ENCODE data around the gene NABP2. TPM values are rescaled to one million over a fixed set of nuclear protein-coding genes. Genes with fewer than 3 reads are reported as not detected.

The NABP2 gene
- total RNA-seq, 1 experiment from 2014 or later: 162 TPM

- DNase-seq (ENCODE audit: low read depth): no peak
- in situ Hi-C loops (cut with HindIII; ENCODE audit: low pct_unique_long_range_greater_than_20kb, low sequenced_read_pairs): no loop called here
Observed at GRCh38 chr12:56236091-56236490, 11.9 kb downstream of the NABP2 start.

- DNase-seq (ENCODE audit: low read depth): no peak
- in situ Hi-C loops (cut with HindIII; ENCODE audit: low pct_unique_long_range_greater_than_20kb, low sequenced_read_pairs): no loop called here
Observed at GRCh38 chr12:56236985-56237384, 12.8 kb downstream of the NABP2 start.

GRCh38 chr12:56237552-56237951 is 13.4 kb downstream of the NABP2 start:
- no peak for DNase-seq (ENCODE audit: low read depth)
- in situ Hi-C loops (cut with HindIII; ENCODE audit: low pct_unique_long_range_greater_than_20kb, low sequenced_read_pairs): no loop called here

DNA sequence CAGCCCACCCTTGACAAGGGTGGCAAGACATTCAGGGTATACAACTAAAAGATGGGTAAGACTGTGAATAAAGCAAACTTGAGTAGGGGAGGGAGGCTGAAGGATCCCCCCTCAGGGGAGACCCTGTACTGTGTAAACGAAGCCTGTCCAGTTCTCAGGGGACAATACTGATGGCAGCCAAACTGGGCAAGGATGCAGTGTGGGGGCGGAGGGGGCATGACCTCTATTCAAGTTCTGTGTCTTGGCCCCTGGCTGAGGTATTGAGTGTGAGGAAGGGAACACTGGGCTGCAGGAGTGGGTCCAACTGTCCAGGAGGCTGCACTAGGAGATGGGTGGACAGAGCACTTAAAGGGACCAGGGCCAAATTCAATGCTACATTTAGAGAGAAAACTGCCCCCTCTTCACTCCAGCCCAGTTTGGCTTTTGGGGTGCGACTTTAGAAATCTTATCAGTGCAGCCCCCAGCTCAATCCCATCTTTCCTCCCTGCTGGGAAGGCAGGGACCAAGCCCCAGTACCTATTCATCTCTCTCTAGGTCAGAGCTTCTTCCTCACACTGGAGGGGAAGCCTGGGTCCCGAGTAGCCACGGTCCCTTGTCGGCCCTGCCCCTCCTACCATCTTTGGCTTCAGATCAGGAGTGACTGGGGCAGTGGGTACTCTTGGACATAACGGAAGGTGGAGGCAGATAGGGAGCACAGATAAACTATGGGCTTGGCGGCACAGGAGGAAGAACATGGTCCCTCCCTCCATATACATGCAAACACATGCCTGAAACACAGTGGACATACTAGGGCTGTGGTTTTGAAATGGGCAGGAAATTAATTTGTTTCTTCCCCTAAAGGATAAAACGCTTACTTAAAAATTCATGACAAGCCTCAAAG is 17.5 kb downstream of the NABP2 start:
- no peak for DNase-seq (ENCODE audit: low read depth)
- in situ Hi-C loops (cut with HindIII; ENCODE audit: low pct_unique_long_range_greater_than_20kb, low sequenced_read_pairs): no loop called here

DNA sequence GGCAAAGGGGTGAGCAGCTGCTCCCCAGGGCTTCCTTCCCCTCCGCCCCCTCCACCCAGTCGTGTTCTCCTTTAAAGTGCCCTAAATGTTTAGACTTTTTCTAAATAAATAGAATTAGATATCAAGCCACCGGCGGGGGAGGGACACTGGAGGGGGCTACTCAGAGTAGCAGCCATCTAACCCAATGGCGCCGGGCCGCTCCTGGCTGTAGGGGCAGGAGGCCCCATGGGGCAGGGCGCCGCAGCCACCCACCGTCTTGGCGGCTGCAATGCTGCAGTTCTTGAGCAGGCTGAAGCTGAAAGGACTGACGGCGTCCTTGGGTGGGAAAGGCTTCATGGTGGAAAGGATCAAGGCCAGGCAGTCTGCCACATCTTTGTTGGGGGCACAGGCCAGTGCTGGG is 18.8 kb downstream of the NABP2 start:
- DNase-seq (ENCODE audit: low read depth): no peak
- in situ Hi-C loops (cut with HindIII; ENCODE audit: low pct_unique_long_range_greater_than_20kb, low sequenced_read_pairs): no loop called here

GRCh38 chr12:56243731-56244181 is 19.6 kb downstream of the NABP2 start:
- DNase-seq (ENCODE audit: low read depth): no peak
- in situ Hi-C loops (cut with HindIII; ENCODE audit: low pct_unique_long_range_greater_than_20kb, low sequenced_read_pairs): no loop called here

DNA sequence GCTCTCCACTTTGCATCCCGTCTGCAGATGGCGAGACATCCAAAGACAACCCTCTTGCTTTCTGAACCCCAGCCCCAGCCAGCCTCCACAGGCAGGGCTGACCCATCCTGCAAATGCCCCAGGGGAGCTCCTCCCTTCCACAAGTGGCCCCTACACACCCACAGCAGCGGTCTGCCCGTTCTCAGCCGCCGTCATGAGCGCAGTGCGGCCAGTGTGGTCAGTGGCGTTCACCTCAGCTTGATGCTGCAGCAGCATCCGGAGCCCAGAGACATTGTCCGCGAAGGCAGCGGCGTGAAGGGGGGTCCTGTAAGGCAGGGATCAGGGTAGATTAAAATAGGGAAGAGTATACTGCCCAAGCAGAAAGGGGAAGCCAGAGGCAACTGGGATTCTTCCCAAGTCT is 20.4 kb downstream of the NABP2 start:
- in situ Hi-C loops (cut with HindIII; ENCODE audit: low pct_unique_long_range_greater_than_20kb, low sequenced_read_pairs): no loop called here
- no peak for DNase-seq (ENCODE audit: low read depth)

GRCh38 chr12:56247923-56248322 is 23.8 kb downstream of the NABP2 start:
- DNase-seq (ENCODE audit: low read depth): no peak
- in situ Hi-C loops (cut with HindIII; ENCODE audit: low pct_unique_long_range_greater_than_20kb, low sequenced_read_pairs): no loop called here

DNA sequence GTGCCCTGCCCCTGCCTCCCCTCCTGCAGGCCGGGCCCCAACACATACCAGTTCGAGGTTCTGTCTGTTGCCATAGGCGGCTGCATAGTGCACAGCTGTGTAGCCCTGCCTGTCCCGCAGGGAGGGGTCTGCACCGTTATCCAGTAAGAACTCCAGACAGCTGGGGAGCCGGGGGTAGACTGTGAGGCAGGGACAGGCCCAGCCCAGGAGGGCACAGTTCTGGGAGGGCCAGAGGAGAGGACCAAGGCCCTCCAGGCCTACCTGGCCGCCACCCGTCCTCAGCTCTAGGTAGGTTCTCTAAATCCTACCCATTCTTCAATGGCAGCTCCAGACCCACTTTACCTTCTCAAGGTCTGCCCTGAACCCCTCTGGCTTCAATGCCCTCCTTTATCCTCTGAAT is 24.6 kb downstream of the NABP2 start:
- no peak for DNase-seq (ENCODE audit: low read depth)
- in situ Hi-C loops (cut with HindIII; ENCODE audit: low pct_unique_long_range_greater_than_20kb, low sequenced_read_pairs): no loop called here

- no peak for DNase-seq (ENCODE audit: low read depth)
- in situ Hi-C loops (cut with HindIII; ENCODE audit: low pct_unique_long_range_greater_than_20kb, low sequenced_read_pairs): no loop called here
Observed at GRCh38 chr12:56252649-56253048, 28.5 kb downstream of the NABP2 start.

DNA sequence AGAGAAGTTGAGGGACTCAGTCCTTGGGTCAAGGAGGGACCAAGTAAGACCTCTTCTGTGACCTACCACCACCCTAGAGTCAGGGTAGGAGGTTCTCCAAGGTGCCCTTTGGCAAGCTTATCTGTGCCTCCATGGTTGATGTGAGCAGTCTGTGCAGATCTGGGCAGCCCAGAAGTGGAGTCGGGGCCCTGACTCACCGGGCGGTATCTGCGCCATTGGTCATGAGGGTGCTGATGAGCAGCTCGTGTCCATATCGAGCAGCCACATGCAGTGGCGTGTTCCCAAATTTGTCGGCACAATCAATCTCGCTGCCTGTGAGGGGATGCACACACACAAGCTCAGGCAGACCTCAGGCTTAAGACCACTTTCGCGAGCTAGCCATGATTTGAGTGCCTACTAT is 28.9 kb downstream of the NABP2 start:
- in situ Hi-C loops (cut with HindIII; ENCODE audit: low pct_unique_long_range_greater_than_20kb, low sequenced_read_pairs): no loop called here
- no peak for DNase-seq (ENCODE audit: low read depth)

DNA sequence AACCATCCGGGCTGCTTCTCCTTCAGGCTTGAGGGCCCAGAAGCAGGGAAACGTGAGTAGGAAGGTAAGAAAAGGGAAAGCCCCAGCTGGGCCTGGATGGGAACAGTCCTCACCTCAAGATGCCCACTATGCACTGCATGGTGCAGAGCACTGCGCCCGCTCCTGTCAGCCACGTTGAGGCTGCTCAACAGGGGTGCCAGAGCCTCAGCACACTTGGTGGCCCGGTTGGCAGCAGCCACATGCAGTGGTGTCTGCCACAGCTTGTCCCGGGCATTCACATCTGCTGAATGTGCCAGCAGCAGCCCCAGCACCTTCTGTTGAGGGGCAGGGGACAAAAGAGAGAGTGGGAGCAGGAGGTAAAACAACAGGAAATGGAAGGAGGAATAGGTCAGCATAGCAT is 31.5 kb downstream of the NABP2 start:
- no peak for DNase-seq (ENCODE audit: low read depth)
- in situ Hi-C loops (cut with HindIII; ENCODE audit: low pct_unique_long_range_greater_than_20kb, low sequenced_read_pairs): no loop called here

- DNase-seq (ENCODE audit: low read depth): no peak
- in situ Hi-C loops (cut with HindIII; ENCODE audit: low pct_unique_long_range_greater_than_20kb, low sequenced_read_pairs): no loop called here
Observed at GRCh38 chr12:56256326-56256960, 32.3 kb downstream of the NABP2 start.

DNA sequence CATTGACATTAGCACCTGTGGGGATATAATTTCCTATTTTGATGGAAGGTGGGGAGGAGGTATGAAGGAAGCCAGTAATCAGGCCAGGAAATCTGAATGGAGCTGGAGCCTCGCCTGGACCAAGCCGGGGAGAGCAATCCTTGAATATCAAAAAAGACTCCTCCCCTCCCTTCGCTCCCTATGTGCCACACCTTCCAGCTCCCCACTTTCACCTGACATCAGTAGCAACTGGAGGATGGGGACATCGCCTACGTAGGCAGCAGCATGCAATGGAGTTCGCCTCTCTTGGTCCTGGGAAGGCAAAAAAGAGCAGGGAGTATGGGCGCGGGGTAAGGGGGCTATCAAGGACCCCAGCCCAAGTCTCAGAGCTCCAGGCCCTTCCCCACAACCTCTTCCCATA is 32.9 kb downstream of the NABP2 start:
- in situ Hi-C loops (cut with HindIII; ENCODE audit: low pct_unique_long_range_greater_than_20kb, low sequenced_read_pairs): no loop called here

GRCh38 chr12:56257491-56258067 is 33.4 kb downstream of the NABP2 start:
- peak; percentile 60 for DNase-seq (ENCODE audit: low read depth)
- in situ Hi-C loops (cut with HindIII; ENCODE audit: low pct_unique_long_range_greater_than_20kb, low sequenced_read_pairs): no loop called here

More for the DNA sequence above, 32.9 kb downstream of the NABP2 start:
- no peak for DNase-seq (ENCODE audit: low read depth)

DNA sequence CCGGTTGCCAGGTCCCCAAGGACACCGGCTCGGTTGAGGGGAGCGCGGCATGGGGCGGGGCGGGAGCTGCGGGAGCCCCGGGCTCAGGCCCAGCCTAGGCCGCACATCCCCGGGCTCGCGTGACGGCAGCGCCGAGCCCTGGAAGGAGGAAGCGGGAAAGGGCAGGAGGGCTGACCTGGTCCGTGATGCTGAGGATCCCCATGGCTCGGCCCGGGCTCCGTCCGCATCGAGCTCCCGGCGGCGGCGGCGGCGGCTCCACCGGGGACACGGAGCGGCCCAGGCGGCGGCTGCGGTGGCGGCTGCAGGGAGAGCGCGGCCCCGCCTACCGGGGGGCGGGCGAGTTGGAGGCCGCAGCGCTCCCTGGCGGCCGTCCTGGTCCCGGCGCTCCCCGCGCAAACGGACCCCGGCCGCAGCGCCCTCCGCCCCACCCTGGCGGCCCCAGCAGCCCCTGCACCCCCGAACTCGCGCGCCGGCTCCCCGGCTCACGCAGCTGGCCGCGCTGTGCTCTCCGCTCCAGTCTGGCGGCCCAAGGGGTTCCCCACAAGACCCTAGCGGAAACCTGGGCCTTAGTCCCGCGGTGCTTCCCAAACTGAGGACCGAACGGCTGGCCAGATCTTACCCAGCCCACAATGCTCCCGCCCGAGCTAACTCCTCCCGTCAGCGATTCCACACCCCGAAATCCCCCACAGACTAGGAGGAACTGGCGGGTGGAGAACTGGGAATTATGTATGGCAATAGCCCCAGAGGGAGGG is 34.1 kb downstream of the NABP2 start, which contains the start of gene ANKRD52:
TSS of gene ANKRD52 (minus strand) at position 317 of the 752 bp plus-strand sequence. CDS start at position 202, 115 bp downstream.
- in situ Hi-C loops (cut with HindIII; ENCODE audit: low pct_unique_long_range_greater_than_20kb, low sequenced_read_pairs): no loop called here
- DNase-seq (ENCODE audit: low read depth): peak; percentile 83

GRCh38 chr12:56258820-56259183 is 34.7 kb downstream of the NABP2 start:
- DNase-seq (ENCODE audit: low read depth): no peak
- in situ Hi-C loops (cut with HindIII; ENCODE audit: low pct_unique_long_range_greater_than_20kb, low sequenced_read_pairs): no loop called here

GRCh38 chr12:56260380-56260779 is 36.2 kb downstream of the NABP2 start:
- in situ Hi-C loops (cut with HindIII; ENCODE audit: low pct_unique_long_range_greater_than_20kb, low sequenced_read_pairs): no loop called here
- no peak for DNase-seq (ENCODE audit: low read depth)

GRCh38 chr12:56260921-56261320 is 36.8 kb downstream of the NABP2 start:
- in situ Hi-C loops (cut with HindIII; ENCODE audit: low pct_unique_long_range_greater_than_20kb, low sequenced_read_pairs): no loop called here
- no peak for DNase-seq (ENCODE audit: low read depth)

Measured in Caki2 (cell line).